Ovary (tissue), 3 donors: ENCODE data around the gene PGAP6.

Experiments
- CTCF ChIP-seq, 3 donors: fragments of 450-650 bp in 2 of 3; fragments of 200-600 bp in 1 of 3; IDR thresholded peaks; one replicate each; pipeline versions ENCODE4 v1.5.1 to v1.8.0; 2016 to 2022; ENCODE audit warnings: antibody characterized with exemption in 3 of 3, mild to moderate bottlenecking in 1 of 3
- EP300 ChIP-seq: sonication (generic); formaldehyde crosslinking; IDR thresholded peaks from one replicate; pipeline ENCODE4 v1.6.1; 2017; ENCODE audit warnings: antibody characterized with exemption
- POLR2A ChIP-seq: fragments of 450-650 bp; IDR thresholded peaks from one replicate; pipeline ENCODE4 v1.6.1; 2017; ENCODE audit warnings: antibody characterized with exemption, mild to moderate bottlenecking, moderate library complexity
- donor health status: DM: no; HTN: no; CAD: no.

GRCh38 chr16:373848-374615 is 7.7 kb downstream of the PGAP6 start:
- TF ChIP-seq CTCF (IDR thresholded peaks at IDR 0.05), result no peak
- no peak for TF ChIP-seq EP300
- TF ChIP-seq POLR2A, result no peak
